Lower lobe of right lung (tissue), 2 donors: ENCODE results near the gene PCDHGC3. TPM values are rescaled to one million over a fixed set of nuclear protein-coding genes. Genes with fewer than 3 reads are reported as not detected.
A peak's percentile ranks its signal among the peaks of the same experiment; 100 is the strongest.

ENCODE experiments used
- ATAC-seq, 2 donors: fragments of 200-7000 bp; cut with Tn5 transposase; one replicate each; pipeline ENCODE4 v1.9.1; 2020 to 2022; ENCODE audit warnings: mild to moderate bottlenecking in 2 of 2, moderate library complexity in 2 of 2
- DNase-seq: peaks from one replicate; pipeline ENCODE4 v3.0.0-alpha.2; 2020
- H3K27ac ChIP-seq: fragments of 200-600 bp; one replicate; pipeline ENCODE4 v1.8.0; 2022
- H3K27me3 ChIP-seq: fragments of 200-600 bp; one replicate; pipeline ENCODE4 v1.8.0; 2022; ENCODE audit warnings: low read depth
- H3K36me3 ChIP-seq: fragments of 200-600 bp; one replicate; pipeline ENCODE4 v1.8.0; 2022; ENCODE audit warnings: mild to moderate bottlenecking
- H3K4me1 ChIP-seq: fragments of 200-600 bp; one replicate; pipeline ENCODE4 v1.8.0; 2022
- H3K4me3 ChIP-seq: fragments of 200-600 bp; one replicate; pipeline ENCODE4 v1.8.0; 2022; ENCODE audit warnings: mild to moderate bottlenecking
- H3K9me3 ChIP-seq: fragments of 200-600 bp; one replicate; pipeline ENCODE4 v1.8.0; 2022
- intact Hi-C: fragments of 100-400 bp; cut with DNase I; formaldehyde crosslinking; loops from one replicate; pipeline ENCODE4 v1.11.0; 2022
- total RNA-seq: library from RNA; stranded (reverse); fragmentation: NEBNext Ultra II Directional; extraction: Animal tissue kit (Norgen Biotek cat#: 25700); gene quantifications from one replicate; pipeline ENCODE4 v1.2.1, GENCODE V29; 2021
- TF ChIP-seq, protein P1 (sequence below): fragments of 200-600 bp; IDR thresholded peaks from one replicate; pipeline ENCODE4 v1.8.0; 2022; ENCODE audit warnings: antibody characterized with exemption, mild to moderate bottlenecking
- donor health status: DM: no; HTN: yes; CAD: no; lungs with severe emphysema.

Gene PCDHGC3
- total RNA-seq, 1 donor from 2014 or later, result 82.4 TPM

DNA sequence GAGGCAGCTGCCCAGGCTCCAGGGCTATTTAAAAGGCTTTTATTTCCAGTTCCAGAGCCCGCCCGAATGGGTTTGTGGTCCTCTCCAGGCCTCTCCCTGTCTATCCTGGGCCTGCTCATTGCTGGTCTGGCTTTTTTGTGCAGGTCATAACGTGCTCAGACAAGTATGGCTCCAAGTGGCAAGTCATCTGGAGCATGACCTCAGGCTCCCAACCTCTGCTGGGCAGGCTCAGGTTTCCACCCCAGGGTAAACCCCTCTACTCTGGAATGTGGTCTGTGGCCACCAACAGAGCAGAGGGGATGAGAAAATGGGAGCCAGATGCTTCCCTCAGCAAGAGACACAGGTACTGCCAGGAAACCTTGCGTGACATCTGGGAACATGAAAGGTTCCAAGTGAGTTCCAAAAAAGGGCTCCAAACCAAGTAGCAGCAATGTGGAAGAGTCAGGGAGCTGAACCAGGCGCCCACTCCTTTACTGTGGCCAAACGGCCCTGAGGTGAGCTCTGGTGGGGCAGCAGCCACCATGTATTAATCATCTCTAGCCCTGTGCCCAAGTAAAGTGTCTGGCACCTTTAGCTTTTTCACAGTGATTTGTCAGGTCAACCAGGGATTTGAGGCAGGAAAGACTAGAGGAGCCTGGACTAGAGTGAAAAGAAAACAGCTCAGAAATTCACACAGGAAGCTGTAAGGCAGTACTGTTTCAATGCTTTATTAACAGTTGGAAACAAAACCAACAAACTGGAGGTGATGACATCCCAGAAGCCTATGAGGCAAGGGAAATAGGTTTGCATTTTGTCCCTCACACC lies 38.8 kb downstream of the PCDHGC3 start:
- peak overlapping the region; percentile 87 for H3K27ac ChIP-seq
- intact Hi-C loops, result no loop called here
- ATAC-seq, result no peak
- TF ChIP-seq, protein P1, sequence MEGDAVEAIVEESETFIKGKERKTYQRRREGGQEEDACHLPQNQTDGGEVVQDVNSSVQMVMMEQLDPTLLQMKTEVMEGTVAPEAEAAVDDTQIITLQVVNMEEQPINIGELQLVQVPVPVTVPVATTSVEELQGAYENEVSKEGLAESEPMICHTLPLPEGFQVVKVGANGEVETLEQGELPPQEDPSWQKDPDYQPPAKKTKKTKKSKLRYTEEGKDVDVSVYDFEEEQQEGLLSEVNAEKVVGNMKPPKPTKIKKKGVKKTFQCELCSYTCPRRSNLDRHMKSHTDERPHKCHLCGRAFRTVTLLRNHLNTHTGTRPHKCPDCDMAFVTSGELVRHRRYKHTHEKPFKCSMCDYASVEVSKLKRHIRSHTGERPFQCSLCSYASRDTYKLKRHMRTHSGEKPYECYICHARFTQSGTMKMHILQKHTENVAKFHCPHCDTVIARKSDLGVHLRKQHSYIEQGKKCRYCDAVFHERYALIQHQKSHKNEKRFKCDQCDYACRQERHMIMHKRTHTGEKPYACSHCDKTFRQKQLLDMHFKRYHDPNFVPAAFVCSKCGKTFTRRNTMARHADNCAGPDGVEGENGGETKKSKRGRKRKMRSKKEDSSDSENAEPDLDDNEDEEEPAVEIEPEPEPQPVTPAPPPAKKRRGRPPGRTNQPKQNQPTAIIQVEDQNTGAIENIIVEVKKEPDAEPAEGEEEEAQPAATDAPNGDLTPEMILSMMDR, result no peak
- H3K36me3 ChIP-seq, result peaks cover 63% of the 10 kb centered on the region
- H3K27me3 ChIP-seq, result no peaks in the 10 kb centered on the region
- H3K9me3 ChIP-seq, result no peaks in the 10 kb centered on the region
- H3K4me3 ChIP-seq, result peak overlapping the region; percentile 64
- H3K4me1 ChIP-seq, result peaks cover 71% of the 10 kb centered on the region
- no peak for DNase-seq

DNA sequence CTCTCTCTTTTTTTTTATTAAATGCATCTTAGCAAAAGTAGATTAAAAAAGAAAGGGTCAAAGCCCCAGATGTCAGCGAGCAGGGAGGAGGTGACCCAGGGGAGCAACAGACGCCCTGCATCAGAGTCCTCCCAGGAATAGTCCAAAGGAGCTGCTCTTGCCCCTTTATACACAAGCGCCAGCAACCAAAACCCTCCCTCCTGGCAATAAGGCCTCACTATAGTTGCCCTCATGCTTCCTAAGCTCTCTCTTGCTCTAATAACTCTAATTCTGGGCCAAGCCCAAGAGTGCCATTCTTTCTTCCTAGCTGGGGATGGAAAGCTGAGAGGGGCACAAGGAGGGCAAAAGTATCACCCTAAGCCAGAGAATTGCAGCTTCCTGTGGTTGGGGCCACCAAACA lies 39.4 kb downstream of the PCDHGC3 start:
- ATAC-seq, result no peak
- peak overlapping the region; percentile 87 for H3K27ac ChIP-seq
- TF ChIP-seq, protein P1, result no peak

DNA sequence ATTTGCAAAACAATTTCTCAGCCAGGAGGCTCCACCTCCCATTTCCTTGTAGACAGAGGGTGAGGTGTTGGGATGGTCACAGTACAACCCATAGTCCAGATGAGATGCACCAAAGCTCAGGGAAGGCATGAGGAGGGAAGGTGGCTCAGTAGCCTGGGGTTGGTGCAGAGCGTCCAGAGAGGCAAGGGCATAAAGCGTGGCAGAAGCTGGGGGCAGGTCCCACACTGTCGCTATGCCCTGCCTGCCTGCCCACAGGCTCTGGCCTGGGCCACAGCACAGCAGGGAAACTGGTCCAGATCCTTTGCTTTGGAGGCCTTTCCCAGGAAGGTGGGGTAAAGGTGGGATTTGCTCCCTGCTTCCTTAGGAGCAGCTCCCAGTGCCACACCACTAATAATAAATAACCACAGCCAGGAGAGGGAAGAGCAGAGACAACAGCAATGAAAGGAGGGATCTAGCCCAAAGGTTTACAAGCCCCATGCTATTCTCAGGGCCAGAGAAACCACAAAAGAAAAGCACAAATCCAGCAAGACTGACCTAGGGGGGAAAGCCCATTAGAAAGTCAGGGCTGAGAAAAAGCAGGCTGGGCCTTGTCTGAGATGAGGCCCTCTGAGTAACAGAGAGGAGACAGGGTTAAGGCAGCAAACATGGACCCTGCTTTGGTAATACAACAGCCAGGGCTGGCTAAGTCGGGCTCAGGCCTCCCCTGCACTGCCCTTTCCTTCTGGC lies 40.3 kb downstream of the PCDHGC3 start:
- Histone ChIP-seq H3K4me3 (no peak overlapping the region), H3K4me1 (peaks cover 83% of the 10 kb centered on the region), H3K9me3 (no peaks in the 10 kb centered on the region), H3K27me3 (no peaks in the 10 kb centered on the region), H3K27ac (peak overlapping the region; percentile 87), H3K36me3 (peaks cover 66% of the 10 kb centered on the region)
- DNase-seq, result no peak
- no peak for ATAC-seq
- TF ChIP-seq, protein P1, result no peak
- intact Hi-C loops, result no loop called here

More for the DNA sequence above, 39.4 kb downstream of the PCDHGC3 start:
- Histone ChIP-seq H3K4me3 (no peak overlapping the region), H3K36me3 (peaks cover 69% of the 10 kb centered on the region), H3K9me3 (no peaks in the 10 kb centered on the region), H3K4me1 (peaks cover 74% of the 10 kb centered on the region), H3K27me3 (no peaks in the 10 kb centered on the region)
- intact Hi-C loops, result no loop called here
- no peak for DNase-seq

DNA sequence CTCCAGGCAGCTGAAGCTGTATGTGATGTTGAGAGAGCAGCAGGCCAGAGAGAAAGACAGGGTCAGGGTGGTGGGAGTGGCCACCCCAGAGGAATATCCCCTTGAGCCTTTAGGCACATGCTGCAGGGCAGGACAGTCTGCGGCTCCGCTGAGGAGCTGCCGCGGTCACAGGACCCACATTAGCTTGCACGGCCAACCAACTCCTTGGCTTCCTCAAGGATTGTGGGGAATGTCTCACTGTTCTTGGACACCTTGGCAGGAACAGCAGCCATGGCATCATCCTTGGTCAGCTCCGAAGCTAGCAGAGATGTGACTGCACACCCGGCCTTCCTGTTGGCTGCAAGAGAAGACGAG lies 40.9 kb downstream of the PCDHGC3 start:
- ATAC-seq, result no peak
- Histone ChIP-seq H3K9me3 (no peaks in the 10 kb centered on the region), H3K36me3 (peaks cover 63% of the 10 kb centered on the region), H3K4me3 (no peak overlapping the region), H3K27me3 (no peaks in the 10 kb centered on the region), H3K27ac (peak overlapping the region; percentile 87), H3K4me1 (peaks cover 89% of the 10 kb centered on the region)
- TF ChIP-seq, protein P1, result no peak
- intact Hi-C loops, result no loop called here
- DNase-seq, result no peak

DNA sequence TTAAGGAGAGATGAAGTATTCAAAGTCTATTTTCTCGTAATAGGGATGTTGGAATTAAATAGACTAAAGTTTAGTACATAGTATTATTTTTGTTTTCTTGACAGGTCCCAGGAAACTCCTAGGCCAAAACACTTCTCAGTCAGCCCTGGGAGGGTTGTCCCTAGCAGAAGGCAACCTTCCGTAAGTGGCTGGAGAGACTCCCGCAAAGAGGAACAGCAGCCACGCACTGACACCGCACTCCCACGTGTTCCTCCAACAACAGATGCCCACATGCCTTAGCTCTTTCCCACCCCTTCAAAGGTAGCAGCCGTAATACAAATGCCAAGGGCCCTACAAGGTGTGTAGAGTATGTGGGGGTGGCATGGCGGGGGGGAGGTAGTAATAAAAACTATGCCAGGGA lies 41.5 kb downstream of the PCDHGC3 start:
- TF ChIP-seq, protein P1, result no peak
- Histone ChIP-seq H3K4me3 (no peak overlapping the region), H3K4me1 (peaks cover 92% of the 10 kb centered on the region), H3K27me3 (no peaks in the 10 kb centered on the region), H3K36me3 (peaks cover 65% of the 10 kb centered on the region), H3K27ac (peak overlapping the region; percentile 87), H3K9me3 (no peaks in the 10 kb centered on the region)
- intact Hi-C loops, result no loop called here
- DNase-seq, result no peak
- ATAC-seq, result no peak
